ENCODE results near the gene GREB1.

The GREB1 gene

DNA sequence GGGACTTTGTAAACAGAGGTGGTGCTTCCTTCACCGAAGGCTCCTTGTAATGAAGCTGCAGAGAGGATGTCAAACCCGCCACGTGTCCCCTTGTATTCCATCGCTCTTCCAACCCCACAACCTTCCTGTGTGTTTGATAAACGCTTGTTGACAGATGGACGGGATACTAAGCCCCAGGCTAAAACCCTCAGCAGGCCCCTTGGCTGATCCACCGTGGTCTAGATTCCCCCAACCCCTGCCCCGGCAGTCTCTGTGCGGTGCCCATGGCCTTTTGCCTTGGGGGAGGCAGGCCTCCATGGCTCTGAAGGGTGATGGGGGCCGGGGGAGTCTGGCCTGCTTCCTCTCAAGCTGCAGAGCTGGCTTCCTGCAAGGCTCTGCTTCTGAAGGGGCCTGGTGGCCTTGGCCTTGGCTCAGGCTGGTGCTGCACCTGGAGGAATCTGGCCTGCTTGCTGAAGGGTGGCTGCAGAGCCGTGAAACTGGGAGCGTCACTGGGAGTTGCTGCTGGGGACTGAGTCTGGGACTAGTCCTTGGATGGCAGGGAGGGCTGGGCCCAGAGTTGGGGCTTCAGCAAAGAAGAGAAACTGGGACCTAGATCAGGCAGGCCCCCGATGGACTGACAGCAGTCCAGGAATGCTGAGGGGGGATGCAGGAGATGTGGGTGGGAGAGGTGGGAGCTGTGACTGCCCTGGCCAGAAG lies 145.8 kb downstream of the GREB1 start:
- TF ChIP-seq, protein P1, sequence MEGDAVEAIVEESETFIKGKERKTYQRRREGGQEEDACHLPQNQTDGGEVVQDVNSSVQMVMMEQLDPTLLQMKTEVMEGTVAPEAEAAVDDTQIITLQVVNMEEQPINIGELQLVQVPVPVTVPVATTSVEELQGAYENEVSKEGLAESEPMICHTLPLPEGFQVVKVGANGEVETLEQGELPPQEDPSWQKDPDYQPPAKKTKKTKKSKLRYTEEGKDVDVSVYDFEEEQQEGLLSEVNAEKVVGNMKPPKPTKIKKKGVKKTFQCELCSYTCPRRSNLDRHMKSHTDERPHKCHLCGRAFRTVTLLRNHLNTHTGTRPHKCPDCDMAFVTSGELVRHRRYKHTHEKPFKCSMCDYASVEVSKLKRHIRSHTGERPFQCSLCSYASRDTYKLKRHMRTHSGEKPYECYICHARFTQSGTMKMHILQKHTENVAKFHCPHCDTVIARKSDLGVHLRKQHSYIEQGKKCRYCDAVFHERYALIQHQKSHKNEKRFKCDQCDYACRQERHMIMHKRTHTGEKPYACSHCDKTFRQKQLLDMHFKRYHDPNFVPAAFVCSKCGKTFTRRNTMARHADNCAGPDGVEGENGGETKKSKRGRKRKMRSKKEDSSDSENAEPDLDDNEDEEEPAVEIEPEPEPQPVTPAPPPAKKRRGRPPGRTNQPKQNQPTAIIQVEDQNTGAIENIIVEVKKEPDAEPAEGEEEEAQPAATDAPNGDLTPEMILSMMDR (IDR thresholded peaks at IDR 0.05; ENCODE audit: low read depth, low read length): no peak
- DNase-seq (ENCODE audit: extremely low read depth, low read depth): no peak

DNA sequence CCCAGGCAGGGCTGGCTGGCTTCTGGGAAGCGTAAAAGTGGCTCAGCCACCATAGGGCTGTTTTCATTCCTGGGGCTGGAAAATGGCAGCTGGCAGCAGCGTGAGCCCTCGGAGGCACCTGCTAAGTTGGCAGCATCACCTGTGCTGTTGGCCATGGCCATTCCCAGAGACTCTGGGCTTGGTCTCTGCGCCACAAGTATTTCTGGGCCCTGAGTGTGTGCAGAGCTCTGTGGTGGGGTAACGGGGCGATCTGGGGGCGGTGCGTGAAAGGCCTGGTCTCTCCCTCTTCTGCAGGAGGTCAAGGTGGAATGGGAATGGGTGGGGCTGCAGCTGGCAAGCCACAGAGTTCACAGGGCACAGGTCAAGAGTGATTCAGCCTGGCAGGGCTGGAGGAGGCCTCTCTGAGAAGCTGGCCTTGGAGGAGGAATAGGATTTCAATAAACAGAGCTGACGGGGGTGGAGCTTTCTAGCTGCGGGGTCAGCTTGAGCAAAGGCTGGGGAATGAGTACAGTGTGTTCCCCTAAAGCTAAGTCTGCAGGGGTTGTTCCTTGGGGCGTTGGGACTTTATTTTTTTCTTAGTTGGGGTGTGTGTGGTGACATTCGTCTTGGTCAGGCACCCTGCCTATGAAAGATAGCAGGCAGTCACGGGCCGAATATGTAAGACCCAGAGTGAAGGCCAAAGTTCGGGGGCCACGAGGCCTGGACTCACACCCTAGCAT lies 146.5 kb downstream of the GREB1 start:
- TF ChIP-seq, protein P1 (IDR thresholded peaks at IDR 0.05; ENCODE audit: low read depth, low read length): no peak

DNA sequence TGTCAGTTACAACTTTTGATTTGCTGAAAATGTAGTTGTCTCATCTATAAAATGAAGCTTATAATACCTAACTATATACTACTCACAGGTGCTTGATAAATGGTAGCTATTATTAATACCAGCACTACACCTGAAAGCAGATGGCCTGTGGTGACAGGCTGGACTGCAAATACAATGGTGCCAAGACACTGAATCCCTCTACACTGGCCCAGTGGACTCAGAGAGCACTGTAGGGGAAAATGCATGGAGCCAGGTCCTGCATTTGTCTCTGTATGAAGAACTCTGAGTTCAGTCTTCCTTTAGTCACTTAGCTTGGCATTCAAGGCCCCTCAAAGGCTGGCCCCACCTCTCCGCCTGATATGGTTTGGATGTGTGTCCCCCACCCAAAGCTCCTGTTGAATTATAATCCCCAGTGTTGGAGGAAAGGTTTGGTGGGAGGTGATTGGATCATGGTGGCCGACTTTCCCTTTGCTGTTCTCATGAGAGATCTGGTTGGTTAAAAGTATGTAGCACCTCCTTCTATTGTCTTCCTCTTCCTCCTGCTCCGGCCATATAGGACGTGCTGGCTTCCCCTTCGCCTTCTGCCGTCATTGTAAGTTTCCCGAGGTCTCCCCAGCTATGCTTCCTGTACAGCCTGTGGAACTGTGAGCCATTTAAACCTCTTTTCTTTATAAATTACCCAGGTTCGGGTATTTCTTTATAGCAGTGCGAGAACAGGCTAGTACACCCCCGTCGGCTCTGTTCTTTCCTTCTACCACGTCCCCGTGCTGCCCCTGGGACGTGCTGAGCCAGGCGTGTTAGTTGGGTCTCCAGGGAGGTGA lies 147.3 kb downstream of the GREB1 start:
- TF ChIP-seq, protein P1 (IDR thresholded peaks at IDR 0.05; ENCODE audit: low read depth, low read length): no peak

More for the DNA sequence above, 146.5 kb downstream of the GREB1 start:
- no peak for DNase-seq (ENCODE audit: extremely low read depth, low read depth)

DNA sequence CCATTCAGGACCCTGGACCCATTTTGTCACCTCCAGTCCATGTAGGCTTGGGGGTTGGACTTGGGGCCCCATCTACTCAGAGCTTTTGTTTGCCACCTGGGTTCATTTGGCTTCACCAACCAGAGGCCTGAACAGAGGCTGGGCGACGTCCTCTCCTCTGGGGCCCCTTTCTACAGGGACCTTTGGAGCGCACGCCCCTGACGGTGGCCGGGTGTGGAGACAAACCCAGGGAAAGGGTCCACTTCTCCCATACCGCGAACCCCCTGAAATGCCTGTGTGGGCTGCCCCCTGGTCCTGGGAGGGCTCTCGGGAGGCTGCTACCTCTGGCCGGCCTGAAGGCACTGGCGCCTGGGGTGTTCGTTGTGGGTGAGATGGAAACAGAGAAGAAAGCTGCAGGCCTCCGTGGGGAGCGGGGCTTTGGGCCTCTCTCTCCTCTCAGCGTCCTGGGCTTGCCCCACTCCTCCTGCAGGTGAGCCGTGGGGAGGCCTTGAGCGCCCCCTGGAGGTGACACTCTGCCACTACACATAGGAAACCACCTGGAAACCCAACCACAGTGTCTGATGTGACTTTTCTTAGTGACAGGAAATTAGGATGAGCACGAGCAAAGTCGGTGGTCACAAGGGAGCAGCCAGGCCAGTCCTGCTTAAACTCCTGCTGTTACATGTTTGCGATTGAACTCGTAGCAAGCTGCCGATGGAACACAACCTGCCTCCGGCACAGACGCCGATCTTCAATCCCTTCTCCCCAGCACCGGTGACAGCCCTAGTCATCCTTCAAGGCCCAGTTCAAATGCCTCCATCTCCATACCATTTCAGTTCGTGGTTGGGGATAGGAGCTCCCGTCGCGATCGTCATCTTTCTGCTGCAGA lies 148.1 kb downstream of the GREB1 start:
- no peak for DNase-seq (ENCODE audit: extremely low read depth, low read depth)
- TF ChIP-seq, protein P1 (IDR thresholded peaks at IDR 0.05; ENCODE audit: low read depth, low read length): peak; percentile 70

More for the DNA sequence above, 147.3 kb downstream of the GREB1 start:
- no peak for DNase-seq (ENCODE audit: extremely low read depth, low read depth)

DNA sequence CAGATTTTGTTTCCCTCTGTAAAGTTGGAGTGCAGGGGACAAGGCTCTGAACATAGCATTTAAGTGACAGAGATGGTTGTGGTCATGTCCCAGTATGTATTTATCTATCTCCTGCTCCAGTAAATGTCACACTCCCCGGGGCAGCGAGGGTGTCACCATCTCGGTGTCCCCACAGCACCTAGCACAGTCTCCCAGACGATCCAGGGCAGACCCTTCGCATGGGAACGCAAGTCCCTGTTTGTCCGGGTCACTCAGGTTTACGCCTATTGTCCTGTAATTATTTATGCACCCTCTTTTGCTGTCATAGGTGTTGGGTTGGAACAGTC lies 148.7 kb downstream of the GREB1 start:
- no peak for DNase-seq (ENCODE audit: extremely low read depth, low read depth)
- TF ChIP-seq, protein P1 (IDR thresholded peaks at IDR 0.05; ENCODE audit: low read depth, low read length): no peak

DNA sequence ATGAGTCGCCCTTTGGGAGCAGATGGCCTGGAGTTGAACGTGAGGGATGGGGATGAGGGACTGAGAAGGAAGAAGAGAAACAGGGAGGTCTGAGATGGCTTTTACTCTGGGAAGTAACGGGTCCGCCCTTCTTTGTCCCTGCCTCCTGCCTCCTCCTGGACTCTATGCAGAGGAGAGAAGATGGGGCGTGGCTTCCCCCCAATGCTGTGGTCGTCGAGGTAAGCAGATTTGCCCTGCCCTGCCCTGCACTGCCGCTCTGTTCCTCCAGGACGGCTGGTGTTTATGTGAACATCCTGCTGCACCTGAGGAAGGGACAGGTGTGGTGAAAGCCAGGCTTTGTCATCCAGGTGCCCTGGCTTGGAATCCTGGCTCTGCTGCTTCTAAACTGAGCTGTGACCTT lies 149.6 kb downstream of the GREB1 start:
- DNase-seq (ENCODE audit: extremely low read depth, low read depth): no peak
- TF ChIP-seq, protein P1 (IDR thresholded peaks at IDR 0.05; ENCODE audit: low read depth, low read length): no peak
